Caco-2 (cell line): ENCODE results near the gene MRPL17. TPM values are rescaled to one million over a fixed set of nuclear protein-coding genes. Genes with fewer than 3 reads are reported as not detected.

Source experiments
- total RNA-seq: library from RNA; stranded (reverse); gene quantifications from 2 replicates; pipeline ENCODE4 v1.2.3, GENCODE V29; 2022

MRPL17 gene
- total RNA-seq, 1 experiment from 2014 or later = 60.8 TPM

Other genes starting within 250 kb of the MRPL17 start
- 10.7 and 10.9 TPM in 2 replicates for gene HPX, start 242.4 kb downstream of the MRPL17 start, total RNA-seq
- 28.0 and 33.4 TPM in 2 replicates for gene TRIM3, start 209.4 kb downstream of the MRPL17 start, total RNA-seq
- 94.6 and 100 TPM in 2 replicates for gene ARFIP2, start 202.0 kb downstream of the MRPL17 start, total RNA-seq
- gene TIMM10B, start 201.8 kb downstream of the MRPL17 start, total RNA-seq = 52.4 and 53.1 TPM in 2 replicates
- gene DNHD1, start 186.1 kb downstream of the MRPL17 start, total RNA-seq = 5.7 and 6.7 TPM in 2 replicates
- gene RRP8, start 79.7 kb downstream of the MRPL17 start, total RNA-seq = 20.0 and 21.0 TPM in 2 replicates
- gene ILK, start 79.6 kb downstream of the MRPL17 start, total RNA-seq = 117 and 119 TPM in 2 replicates
- gene TAF10, start 71.1 kb downstream of the MRPL17 start, total RNA-seq = 142 and 143 TPM in 2 replicates
- gene TPP1, start 63.9 kb downstream of the MRPL17 start, total RNA-seq = 61.7 TPM in 2 replicates
- 1.7 and 2.0 TPM in 2 replicates for gene DCHS1, start 27.5 kb downstream of the MRPL17 start, total RNA-seq
- gene OR2AG2, start 88.6 kb upstream of the MRPL17 start, total RNA-seq = not detected in 2 replicates
- not detected in 2 replicates for gene OR2AG1, start 99.7 kb upstream of the MRPL17 start, total RNA-seq
- gene OR6A2, start 116.3 kb upstream of the MRPL17 start, total RNA-seq = not detected in 2 replicates
- not detected in 2 replicates for gene OR10A5, start 162.3 kb upstream of the MRPL17 start, total RNA-seq
- not detected in 2 replicates for gene OR10A2, start 179.7 kb upstream of the MRPL17 start, total RNA-seq
- not detected in 2 replicates for gene OR10A4, start 193.3 kb upstream of the MRPL17 start, total RNA-seq
- gene OR2D2, start 209.2 kb upstream of the MRPL17 start, total RNA-seq = not detected in 2 replicates
- not detected in 2 replicates for gene OR2D3, start 237.7 kb upstream of the MRPL17 start, total RNA-seq
- gene ZNF215, start 243.1 kb upstream of the MRPL17 start, total RNA-seq = not detected in 2 replicates